Suppressor macrophage (primary cell): ENCODE measurements around the gene ATXN10.

Experiments used
- DNase-seq, 4 experiments: peaks; one replicate each; pipeline ENCODE4 v3.0.0-alpha.2; 2020 to 2022

The ATXN10 gene

DNA sequence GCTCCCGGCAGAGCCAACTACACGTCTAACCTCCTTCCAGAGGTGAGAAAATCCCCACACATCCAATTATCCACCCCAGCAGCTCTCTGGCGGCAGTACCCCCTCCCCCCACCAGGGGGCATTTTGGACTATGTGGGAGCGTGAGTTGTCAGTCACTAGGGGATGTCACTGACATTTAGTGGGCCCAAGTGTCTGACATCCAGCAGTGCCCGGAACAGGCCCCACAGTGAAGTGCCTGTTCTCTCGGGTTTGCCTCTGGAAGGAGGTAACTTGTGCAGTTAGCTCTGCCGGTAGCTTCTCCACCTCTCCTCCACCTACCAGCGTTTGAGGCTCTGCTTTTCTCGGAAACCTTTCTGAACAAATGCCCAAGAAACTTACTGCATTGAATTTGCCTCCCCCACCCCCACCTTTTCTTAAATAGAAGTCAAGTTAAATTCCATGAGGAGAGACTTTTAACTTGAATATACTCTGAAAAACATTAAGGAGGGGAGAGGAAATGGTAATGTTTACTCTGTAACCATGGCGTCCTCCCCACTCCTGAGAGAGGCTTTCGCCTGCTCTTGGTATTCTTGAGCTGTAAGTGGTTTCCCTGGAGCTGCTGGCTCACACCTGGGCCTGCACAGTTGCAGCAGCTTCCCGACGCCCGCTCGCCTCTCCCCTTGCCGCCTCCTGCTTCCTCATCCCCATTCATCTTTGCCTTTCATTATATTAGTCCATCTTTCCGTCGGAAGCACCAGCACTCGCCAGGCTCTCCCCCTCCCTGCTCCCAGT, 192.5 kb downstream of the ATXN10 start:
- DNase-seq = peak; percentile 65 to 86 (median 80)

DNA sequence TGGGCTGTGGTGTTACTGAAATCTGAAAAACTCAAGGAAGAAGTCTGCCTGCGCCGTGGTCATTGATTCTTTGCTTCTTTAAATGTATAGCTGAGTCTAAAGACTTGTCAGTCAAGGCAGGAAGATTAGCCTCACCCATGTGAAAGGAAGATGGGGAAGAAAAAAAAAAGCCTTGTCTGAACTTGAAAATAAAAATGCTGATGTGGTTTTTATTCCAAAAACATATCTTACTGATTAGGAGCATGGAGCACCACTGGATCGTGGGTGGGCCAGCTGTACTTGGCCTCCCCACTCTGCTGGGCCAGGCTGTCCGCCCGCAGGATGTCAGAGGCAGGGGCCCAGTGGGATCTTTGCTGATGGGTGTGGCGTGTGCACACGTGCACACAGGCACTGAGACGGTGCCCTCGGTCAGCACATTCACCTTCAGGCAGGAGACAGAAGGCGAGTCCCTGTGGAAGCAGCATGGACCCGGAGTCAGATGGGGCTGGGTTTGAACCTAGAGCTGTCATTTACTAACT, 193.4 kb downstream of the ATXN10 start:
- no peak for DNase-seq

DNA sequence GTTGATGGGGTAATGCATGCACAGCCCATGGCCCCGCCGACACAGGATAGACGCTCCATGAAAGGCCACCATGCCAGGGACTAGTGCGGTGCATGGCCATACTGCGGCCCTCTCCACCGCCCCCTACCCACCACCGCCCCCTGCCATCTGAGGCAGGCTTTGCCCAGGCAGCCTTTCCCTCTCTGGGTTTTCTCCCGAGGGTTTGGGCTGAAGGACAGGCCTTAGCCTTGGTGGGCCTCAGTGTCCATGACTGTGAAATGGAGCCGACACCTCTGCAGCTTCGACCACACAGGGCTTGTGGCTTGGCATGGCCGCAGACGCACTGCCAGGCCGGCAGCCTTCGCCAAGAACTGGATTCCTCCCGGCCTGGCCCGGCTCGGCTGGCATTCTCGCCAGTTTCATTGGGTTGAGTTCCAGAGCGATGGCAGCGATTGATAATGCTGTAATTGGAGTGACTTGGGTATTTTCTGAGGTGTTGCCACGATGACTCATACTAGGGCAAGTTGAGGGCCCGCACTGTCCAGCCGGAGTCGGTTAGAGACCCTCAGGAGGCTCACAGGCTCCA, 194.0 kb downstream of the ATXN10 start:
- no peak for DNase-seq

DNA sequence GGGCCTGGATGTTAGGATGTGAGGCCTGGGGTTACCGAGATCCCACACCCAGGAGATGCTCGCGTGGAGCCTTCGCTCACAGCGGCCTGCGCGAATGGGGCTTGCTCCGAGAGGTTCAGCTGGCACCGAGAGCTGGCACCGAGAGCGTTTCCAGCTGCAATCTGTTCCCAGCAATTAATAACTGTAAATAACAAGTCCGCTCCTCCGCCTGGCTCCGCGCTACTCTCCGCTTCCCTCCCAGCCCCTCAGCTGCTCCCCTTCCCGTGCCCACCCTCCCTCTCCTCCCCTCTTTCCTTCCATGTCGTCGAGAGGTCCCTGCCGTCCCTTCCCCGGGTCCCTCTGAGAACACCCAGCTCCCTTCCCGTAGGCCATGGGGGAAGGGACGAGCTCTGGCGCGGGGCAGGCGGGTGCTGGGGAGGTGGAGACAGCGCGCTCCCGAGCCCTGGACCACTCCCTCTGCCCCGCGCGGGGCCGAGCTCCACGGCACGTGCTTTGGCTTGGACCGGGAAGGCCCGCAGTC, 194.6 kb downstream of the ATXN10 start:
- no peak for DNase-seq

DNA sequence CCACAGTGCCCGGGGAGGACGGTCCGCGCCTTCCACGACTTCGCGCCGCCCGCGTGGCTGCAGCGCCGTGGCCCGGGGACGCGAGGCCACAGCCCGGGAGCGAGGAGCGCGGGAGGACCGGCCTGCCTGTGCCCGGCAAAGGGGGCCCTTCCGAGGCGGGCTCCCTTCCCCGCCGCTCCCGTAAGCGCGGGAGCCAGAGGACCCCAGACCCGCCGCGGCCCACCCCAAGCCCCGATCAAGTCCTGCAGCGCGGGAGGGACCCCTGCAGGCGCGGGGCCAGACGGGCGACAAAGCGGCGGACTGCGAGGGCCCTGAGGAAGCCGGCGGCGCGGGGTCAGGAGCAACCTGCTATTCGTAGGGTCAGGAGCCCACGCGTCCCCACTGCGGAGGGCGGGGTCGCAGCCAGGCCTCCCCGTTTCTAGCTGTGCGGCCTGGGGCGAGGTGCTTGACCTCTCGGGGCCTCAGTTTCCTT, 195.0 kb downstream of the ATXN10 start:
- no peak for DNase-seq

DNA sequence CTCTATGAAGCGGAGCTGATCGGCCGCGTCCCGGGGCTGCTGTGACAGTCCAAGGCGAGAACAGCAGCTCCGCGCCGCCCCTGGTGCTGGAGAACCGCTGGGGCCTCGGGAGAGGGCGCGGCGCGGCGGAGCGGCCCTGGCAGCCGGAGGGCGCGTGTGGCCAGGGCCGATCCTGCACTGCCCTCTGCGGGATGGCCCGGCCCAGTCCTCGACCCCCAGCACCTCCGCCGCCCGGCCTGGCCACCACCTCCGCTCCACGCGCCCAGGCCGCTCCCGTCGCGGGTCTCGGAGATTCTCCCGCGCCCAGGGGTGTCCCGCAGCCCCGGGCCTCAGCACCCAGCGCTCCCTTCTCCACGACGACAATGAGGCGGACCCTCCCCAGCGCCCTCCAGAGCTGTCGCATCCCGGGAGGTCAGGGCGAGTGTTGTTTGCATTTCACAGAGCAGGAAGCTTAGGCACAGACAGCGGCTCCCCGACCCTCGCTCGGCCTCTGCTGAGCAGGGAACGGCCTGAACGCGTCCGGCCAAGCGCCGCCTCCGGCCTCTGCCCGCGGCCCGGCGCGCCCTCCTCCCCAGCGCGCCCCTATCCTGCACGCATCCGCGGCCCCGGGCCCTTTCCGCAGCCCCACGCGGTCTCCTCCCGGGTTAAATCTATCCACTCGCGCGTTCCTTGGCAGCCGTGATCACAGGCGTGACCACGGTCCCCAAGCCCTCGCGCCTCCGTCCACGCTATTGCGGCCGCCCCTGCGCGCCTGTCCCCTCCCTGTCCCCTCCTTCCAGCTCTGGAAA, 195.7 kb downstream of the ATXN10 start:
- DNase-seq = peak in 2 of 4 experiments; percentile 10 to 17

DNA sequence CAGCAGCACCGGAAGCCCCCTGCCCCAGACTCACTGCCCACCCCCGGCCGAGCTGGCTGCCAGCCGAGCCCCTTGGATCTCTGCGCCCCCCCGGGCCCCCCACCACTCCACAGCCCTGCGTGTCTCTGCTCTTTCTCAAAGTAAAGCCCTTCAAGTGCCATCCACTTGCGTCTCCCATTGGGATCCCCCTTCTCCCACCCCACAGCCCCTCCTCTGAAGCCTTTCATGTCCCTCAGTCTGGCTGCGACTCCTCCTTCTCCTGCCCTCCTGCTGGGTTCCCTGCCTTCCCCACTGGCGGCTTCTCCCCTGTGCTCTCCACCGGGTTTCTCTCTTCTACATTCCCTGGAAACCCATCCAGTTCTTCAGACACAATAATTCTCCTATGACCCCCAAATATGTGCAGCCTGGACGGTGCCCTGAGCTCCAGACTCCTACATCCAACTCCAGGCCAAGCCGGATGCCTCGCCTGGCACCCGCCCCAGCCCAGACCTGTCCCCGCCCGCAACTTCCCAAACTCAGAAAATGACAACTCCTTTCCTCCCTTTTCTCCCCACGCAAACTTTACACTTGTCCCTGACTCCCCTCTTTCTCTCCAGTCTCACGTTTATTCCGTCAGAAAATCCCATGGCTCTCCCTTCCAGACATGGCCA, 196.4 kb downstream of the ATXN10 start:
- DNase-seq = no peak

DNA sequence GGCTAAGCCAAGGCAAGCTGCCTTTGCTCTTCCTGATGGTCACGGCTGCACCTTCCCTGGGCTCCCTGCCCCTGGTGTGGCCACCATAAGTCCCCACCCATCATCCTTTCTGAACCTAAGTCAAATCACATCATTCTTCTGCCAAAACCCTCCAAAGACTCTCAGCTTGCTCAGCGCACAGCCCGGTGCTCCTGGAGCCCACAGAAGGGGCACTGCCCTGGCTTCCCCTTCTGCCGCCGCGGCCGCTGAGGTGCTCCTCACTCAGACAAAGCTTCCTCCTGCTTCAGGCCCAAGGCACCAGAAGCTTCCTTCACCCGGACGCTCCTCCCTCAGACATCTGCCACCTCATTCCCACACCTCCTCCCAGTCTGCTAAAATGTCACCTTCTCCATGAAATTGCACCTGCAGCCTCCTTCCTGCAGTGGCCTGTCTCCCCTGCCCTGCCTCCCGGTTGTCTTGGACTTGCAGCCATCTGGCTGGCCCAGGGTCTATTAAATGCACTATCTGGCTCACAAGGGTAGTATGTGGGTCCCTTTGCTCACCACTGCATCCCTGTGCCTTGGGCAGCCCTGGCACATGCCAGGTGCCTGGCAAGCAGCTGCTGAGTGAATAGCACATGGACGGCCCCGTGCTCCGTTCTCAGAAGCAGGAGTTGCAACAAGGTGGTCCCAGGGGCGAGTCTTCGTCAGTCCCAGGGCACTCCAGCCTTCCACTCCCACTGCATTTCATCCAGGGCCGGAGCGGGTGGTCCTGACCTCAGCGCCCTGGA, 197.1 kb downstream of the ATXN10 start:
- DNase-seq = no peak

DNA sequence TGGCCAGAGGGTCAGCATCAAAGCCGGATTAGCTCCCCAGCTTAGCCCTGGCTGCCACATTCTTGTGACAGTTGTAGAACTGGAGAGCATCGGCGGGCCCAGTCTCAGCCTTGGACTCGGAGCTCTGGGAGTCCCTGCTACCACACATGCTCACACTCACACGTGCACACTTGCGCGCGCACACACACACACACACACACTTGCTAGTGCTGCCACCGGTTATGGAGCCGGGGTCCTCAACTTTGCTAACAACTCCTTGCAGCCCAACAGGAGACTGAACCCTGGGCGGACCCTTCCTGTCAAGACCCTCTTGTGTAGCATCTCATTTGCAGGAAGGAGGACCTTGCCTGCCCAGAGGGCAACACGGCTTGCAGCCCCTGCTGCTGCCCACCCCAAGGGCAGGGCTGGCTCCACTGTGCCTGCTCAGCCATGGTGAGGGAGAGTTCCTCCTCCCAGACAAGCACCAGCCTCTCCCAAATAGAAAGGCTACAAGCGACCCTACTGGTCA, 197.8 kb downstream of the ATXN10 start:
- DNase-seq = no peak

DNA sequence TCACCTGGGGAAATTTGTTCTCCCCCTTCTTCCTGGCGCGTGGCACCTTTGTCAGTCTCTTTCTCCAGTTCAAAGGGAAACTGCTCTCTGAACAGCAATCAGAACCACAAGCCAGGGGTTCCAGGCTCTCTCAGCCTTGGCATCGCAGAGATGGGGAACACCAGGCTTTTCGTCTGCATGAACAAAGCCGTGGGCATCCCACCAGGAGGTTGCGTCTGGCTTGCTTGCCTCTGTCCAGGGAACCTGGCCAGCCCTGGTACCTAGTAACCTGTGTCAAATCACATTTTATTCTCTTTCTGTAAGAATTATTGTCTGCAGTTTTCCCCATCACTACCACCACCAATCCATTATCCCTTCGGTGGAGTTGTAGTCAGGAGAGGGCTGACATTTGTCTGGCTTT, 198.4 kb downstream of the ATXN10 start:
- no peak for DNase-seq

DNA sequence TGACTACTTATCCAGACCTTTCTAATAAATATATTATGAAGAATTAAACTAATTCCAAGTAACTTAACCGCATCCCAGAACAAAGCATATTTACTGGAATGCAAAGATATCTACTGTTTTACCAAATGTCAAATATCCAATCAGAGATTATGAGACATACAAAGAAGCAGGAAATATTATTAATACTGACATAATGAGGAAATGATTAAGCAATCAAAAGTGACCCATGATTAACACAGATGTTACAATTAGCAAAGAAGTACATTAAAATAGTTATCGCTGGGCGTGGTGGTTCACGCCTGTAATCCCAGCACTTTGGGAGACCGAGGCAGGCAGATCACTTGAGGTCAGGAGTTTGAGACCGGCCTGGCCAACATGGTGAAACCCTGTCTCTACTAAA, 200.1 kb downstream of the ATXN10 start:
- no peak for DNase-seq

DNA sequence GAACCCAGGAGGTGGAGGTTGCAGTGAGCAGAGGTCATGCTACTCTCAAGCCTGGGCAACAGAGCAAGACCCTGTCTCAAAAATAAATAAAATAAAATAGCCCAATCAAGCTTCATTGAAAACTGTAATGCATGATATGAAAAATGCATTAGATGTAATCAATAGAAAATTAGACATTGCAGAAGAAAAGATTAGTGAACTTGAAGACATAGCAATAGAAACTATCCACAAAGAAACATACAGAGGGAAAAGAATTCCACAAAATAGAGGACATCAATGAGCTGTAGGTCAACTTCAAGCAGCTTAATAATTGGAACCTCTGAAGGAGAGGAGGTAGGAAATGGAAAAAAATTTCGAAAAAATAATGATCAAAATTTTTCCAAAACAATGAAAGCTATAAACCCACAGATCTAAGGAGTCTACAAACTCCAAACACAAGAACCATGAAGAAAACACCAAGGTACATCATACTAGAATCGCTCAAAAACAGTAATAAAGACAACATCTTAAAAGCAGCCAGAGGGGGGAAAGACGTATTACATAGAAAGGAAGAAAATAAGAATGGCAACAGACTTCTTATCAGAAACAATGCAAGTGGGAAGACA, 201.1 kb downstream of the ATXN10 start:
- no peak for DNase-seq

DNA sequence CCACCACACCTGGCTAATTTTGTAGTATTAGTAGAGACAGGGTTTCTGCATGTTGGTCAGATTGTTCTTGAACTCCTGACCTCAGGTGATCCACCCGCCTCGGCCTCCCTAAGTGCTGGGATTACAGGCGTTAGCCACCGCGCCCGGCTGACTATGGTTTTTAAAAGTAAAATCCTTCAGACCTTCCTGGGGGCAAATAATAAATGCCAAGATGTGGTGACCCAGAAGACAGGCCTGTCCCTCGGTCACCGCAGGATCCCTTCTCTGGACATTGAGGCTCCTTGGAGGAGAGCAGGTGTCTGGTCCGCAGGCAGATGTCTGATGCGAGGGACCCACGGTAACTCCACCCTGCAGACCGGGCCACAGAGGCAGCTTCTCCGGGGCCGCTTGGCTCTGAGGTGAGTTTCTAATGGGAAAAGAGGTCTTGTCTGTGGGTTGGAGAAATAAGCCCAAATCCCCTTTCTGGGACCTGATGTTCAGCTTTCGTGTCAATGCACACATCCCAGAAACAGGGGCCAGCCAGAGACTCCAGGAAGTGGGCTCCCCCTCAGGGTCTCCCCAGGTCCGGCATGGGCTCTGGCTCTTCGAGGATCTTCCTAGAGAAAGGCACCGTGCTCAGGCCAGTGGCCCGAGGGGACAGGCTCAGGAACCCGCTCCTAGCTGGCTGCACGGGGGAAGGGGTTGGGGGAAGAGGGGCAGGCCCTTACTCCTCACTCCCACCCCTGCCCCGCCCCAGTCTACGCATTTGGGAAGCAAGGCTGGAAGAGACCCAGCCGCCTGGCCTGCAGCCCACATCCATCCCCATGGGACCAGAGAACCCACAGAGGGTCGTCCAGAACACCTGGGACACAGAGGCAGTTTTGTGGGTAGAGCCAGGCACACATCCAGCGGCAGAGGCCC, 204.8 kb downstream of the ATXN10 start:
- DNase-seq = no peak

DNA sequence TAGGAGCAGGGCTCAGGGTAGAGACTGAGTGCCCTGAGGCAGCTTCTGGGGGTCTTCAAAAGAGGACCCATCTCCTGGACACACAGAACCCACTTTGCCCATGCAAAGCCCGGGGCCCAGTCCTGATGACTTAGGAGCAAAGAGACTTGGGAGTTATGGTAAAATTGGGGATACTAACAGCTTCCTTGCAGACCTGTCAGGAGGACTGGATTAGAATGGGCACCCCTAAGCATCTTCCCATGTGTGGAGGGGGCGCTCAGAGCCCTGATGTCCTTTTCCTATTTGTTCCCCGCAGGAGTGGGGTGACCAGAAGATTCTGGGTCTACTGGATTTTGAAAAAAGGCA, 205.4 kb downstream of the ATXN10 start:
- DNase-seq = no peak

DNA sequence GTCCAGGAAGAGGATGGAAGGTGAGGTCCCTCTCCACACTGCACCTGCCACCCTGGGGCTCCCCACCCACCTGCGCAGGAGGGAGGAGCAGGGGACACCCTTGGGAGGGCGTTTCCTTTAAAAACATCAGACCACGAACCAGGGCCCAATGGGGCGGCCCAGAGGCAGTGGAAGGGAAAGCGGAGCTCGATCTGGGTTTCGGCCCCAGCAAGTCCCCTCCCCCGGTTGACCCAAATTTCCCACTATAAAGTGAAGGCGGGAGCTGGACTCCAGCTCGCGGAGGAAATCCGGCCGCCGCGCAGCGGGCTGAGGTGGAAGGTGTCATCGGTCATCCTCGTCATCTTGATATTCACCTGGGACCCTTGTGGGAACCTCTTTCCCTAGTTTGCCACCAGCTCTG, 206.0 kb downstream of the ATXN10 start:
- DNase-seq = no peak

DNA sequence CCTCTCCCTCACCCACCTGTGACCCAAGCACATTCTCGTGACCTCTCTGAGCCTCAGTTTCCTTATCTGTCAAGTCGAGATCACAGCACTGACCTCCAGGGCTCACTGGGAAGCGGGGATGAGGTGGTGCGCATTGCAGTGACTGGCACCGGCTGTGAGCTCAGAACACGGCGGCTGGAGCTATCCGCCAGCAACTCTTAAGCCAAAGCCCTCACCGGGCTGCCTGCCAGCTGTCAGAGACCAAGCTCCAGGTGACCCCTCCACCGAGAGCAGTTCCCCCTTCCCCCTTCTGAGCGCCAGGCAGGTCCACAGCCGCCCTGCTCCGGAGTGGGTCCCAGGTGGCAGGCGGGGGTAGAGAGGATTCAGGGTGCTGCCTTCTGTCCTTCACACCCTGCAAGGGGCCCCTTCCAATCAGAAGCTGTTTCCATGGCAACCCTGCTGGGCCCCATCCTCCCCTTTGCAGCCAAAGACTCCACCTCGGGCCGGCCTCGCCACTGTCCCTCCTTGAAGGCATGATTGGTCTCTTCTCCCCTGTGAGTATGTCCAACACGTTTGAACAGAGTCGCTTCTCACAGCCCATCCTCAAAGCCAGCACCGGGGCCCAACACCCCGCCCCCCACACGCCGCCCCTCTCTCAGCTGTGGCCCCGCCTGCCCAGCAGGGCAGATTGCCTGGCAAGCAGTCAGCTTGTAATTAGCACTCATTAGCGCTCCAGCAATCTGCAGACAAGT, 206.6 kb downstream of the ATXN10 start:
- DNase-seq = no peak

DNA sequence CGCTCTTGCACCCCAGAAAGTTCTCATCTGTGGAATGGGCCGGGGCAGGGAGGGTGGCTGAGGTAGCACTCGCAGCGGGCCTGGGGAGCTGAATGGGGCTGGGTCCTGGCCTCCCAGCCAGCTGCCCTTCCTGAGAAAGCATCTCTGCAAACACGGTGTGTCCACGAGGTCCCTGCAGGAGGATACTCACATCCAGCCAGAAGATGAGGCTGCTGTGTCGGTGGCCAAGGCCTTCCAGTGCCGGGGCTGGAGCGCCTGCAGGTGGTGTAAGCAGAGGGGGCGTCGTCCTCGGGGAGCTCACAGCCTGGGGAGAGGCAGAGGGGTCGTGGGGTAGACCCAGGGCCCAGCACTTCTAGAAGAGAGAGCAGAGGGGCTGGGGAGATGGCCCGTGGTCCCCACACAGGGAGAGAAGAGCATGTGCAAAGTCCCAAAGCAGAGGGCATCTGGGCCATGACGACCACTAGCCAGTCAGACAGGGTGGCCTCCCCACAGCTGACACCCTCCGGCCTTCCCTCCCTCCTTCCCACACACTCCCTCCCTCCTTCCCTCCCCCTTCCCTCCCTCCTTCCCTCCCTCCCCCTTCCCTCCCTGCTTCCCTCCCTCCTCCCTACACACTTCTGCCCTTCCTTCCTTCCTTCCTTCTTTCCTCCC, 207.4 kb downstream of the ATXN10 start:
- no peak for DNase-seq

DNA sequence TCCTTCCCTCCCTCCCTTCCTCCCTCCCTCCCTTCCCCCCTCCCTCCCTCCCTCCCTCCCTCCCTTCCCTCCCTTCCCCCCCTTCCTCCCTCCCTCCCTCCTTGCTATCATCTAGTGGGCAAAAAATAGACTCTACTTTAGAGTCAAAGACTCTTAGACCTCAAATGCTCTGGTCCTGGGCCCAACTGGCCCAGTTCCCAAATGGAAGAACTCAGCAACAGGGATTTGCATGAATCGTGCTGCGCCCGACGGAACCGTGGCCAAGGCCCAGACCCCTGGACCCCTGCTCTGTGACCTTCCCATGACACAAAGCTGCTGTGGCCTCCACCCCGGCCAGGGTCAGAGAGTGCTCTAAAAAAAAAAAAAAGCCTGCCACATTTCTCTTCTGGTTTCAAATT, 207.9 kb downstream of the ATXN10 start:
- DNase-seq = no peak
